AG09319 (cell line): ENCODE results near the gene AZIN2.
"Not testable (repeated sequence)": the region's sequence is repeated elsewhere in the genome, so short reads cannot be mapped to it uniquely, and the experiment has no call there.

Source experiments
- DNase-seq: peaks from one replicate; pipeline ENCODE4 v3.0.0-alpha.2; 2010; ENCODE audit warnings: low read depth; ENCODE audit errors: extremely low read depth
- CTCF ChIP-seq: IDR thresholded peaks from 2 replicates; pipeline ENCODE4 v1.5.1; 2011; ENCODE audit warnings: low read depth, mild to moderate bottlenecking, inconsistent platforms, low read length, moderate library complexity

The AZIN2 gene

GRCh38 chr1:33132549-33132948, 51.6 kb downstream of the AZIN2 start:
- TF ChIP-seq CTCF, result no peak
- DNase-seq, result no peak

- TF ChIP-seq CTCF, result no peak
- no peak for DNase-seq
Measured at GRCh38 chr1:33133478-33134105, 52.6 kb downstream of the AZIN2 start.

- not testable (repeated sequence) for DNase-seq
Measured at GRCh38 chr1:33136041-33136440, 55.1 kb downstream of the AZIN2 start.

GRCh38 chr1:33137800-33138199, 56.8 kb downstream of the AZIN2 start:
- no peak for DNase-seq
- peak; percentile 58 for TF ChIP-seq CTCF

- DNase-seq, result no peak
- peak; percentile 1; the same call in 1 of the 2 replicates for TF ChIP-seq CTCF
Measured at GRCh38 chr1:33140153-33141149, 59.5 kb downstream of the AZIN2 start.

GRCh38 chr1:33141216-33141615, 60.3 kb downstream of the AZIN2 start:
- no peak for TF ChIP-seq CTCF
- no peak for DNase-seq

GRCh38 chr1:33141781-33142180, 60.8 kb downstream of the AZIN2 start:
- no peak for DNase-seq

More at GRCh38 chr1:33141781-33142180, 60.8 kb downstream of the AZIN2 start:
- TF ChIP-seq CTCF, result no peak
